T-helper 17 cell (primary cell): Measurements from ENCODE around the gene RNF150. TPM values are rescaled to one million over a fixed set of nuclear protein-coding genes. Genes with fewer than 3 reads are reported as not detected.

ENCODE experiments used
- ATAC-seq: fragments of 150-1000 bp; cut with Tn5 transposase; 2 replicates; pipeline ENCODE4 v1.10.0; 2021; ENCODE audit warnings: mild to moderate bottlenecking, moderate library complexity
- DNase-seq, 3 donors: peaks; one replicate each; pipeline versions ENCODE4 v3.0.0 to v3.0.0-alpha.2; 2020 to 2021
- H3K9me3 ChIP-seq: one replicate; pipeline ENCODE4 v1.7.0; 2013; ENCODE audit warnings: low read length, mild to moderate bottlenecking; ENCODE audit not compliant: control insufficient read depth, poor library complexity, severe bottlenecking
- H3K27ac Mint-ChIP-seq: one replicate; pipeline ENCODE4 v1.8.0; 2022; ENCODE audit warnings: mild to moderate bottlenecking, moderate library complexity, mixed read lengths
- H3K27me3 Mint-ChIP-seq: one replicate; pipeline ENCODE4 v1.8.0; 2022; ENCODE audit warnings: mixed read lengths
- H3K36me3 Mint-ChIP-seq: one replicate; pipeline ENCODE4 v1.8.0; 2022; ENCODE audit warnings: low read depth, mixed read lengths
- H3K4me1 Mint-ChIP-seq: one replicate; pipeline ENCODE4 v1.8.0; 2022; ENCODE audit warnings: mild to moderate bottlenecking, mixed read lengths
- H3K4me3 Mint-ChIP-seq: one replicate; pipeline ENCODE4 v1.8.0; 2022; ENCODE audit warnings: mild to moderate bottlenecking, moderate library complexity, mixed read lengths
- total RNA-seq, 4 donors: library from RNA in 2 of 4; stranded (reverse) in 2 of 4; gene quantifications; one replicate each; pipeline ENCODE4 v1.2.3 and lab custom pipeline; 2022 to 2026

The RNF150 gene
- total RNA-seq, 2 donors from 2014 or later, result not detected

- DNase-seq (no peak), ATAC-seq (no peak)
- no peak overlapping the region for H3K4me3 Mint-ChIP-seq
- no peaks in the 10 kb centered on the region for H3K9me3 ChIP-seq
- H3K27ac Mint-ChIP-seq, result no peak overlapping the region
- no peaks in the 10 kb centered on the region for H3K36me3 Mint-ChIP-seq
- no peaks in the 10 kb centered on the region for H3K27me3 Mint-ChIP-seq
- H3K4me1 Mint-ChIP-seq, result no peaks in the 10 kb centered on the region
These were observed 136.5 kb downstream of the RNF150 start for GRCh38 chr4:140996766-140997165.

- H3K36me3 Mint-ChIP-seq, result no peaks in the 10 kb centered on the region
- no peaks in the 10 kb centered on the region for H3K9me3 ChIP-seq
- no peak overlapping the region for H3K4me3 Mint-ChIP-seq
- no peak for ATAC-seq
- no peak for DNase-seq
- H3K27ac Mint-ChIP-seq, result no peak overlapping the region
- H3K4me1 Mint-ChIP-seq, result no peaks in the 10 kb centered on the region
- no peaks in the 10 kb centered on the region for H3K27me3 Mint-ChIP-seq
These were observed 138.2 kb downstream of the RNF150 start for GRCh38 chr4:140995058-140995457.

GRCh38 chr4:140994015-140994414, 139.3 kb downstream of the RNF150 start:
- H3K4me1 Mint-ChIP-seq, result no peaks in the 10 kb centered on the region
- no peak overlapping the region for H3K4me3 Mint-ChIP-seq
- H3K9me3 ChIP-seq, result no peaks in the 10 kb centered on the region
- ATAC-seq (no peak), DNase-seq (no peak)
- no peaks in the 10 kb centered on the region for H3K36me3 Mint-ChIP-seq
- H3K27ac Mint-ChIP-seq, result no peak overlapping the region
- H3K27me3 Mint-ChIP-seq, result no peaks in the 10 kb centered on the region

GRCh38 chr4:140993370-140993769, 139.9 kb downstream of the RNF150 start:
- Mint-ChIP-seq H3K4me3 (no peak overlapping the region), H3K4me1 (no peaks in the 10 kb centered on the region), H3K27ac (no peak overlapping the region), H3K27me3 (no peaks in the 10 kb centered on the region), H3K36me3 (no peaks in the 10 kb centered on the region)
- DNase-seq (no peak), ATAC-seq (no peak)
- no peaks in the 10 kb centered on the region for H3K9me3 ChIP-seq

- H3K9me3 ChIP-seq, result no peaks in the 10 kb centered on the region
- Mint-ChIP-seq H3K27me3 (no peaks in the 10 kb centered on the region), H3K4me3 (no peak overlapping the region), H3K36me3 (no peaks in the 10 kb centered on the region), H3K27ac (no peak overlapping the region), H3K4me1 (no peaks in the 10 kb centered on the region)
- DNase-seq, result no peak
- no peak for ATAC-seq
These were observed 143.3 kb downstream of the RNF150 start for GRCh38 chr4:140989944-140990343.

GRCh38 chr4:140986045-140986444, 147.2 kb downstream of the RNF150 start:
- ATAC-seq (no peak), DNase-seq (no peak)

GRCh38 chr4:140982613-140983340, 150.5 kb downstream of the RNF150 start:
- no peak for DNase-seq
- no peaks in the 10 kb centered on the region for H3K9me3 ChIP-seq
- H3K36me3 Mint-ChIP-seq, result no peaks in the 10 kb centered on the region
- no peaks in the 10 kb centered on the region for H3K27me3 Mint-ChIP-seq
- no peak overlapping the region for H3K4me3 Mint-ChIP-seq
- H3K4me1 Mint-ChIP-seq, result no peaks in the 10 kb centered on the region
- no peak overlapping the region for H3K27ac Mint-ChIP-seq
- no peak for ATAC-seq

More at GRCh38 chr4:140986045-140986444, 147.2 kb downstream of the RNF150 start:
- no peaks in the 10 kb centered on the region for H3K9me3 ChIP-seq
- Mint-ChIP-seq H3K4me3 (no peak overlapping the region), H3K27ac (no peak overlapping the region), H3K36me3 (no peaks in the 10 kb centered on the region), H3K4me1 (no peaks in the 10 kb centered on the region), H3K27me3 (no peaks in the 10 kb centered on the region)

GRCh38 chr4:140980426-140981200, 152.7 kb downstream of the RNF150 start:
- Mint-ChIP-seq H3K27me3 (no peaks in the 10 kb centered on the region), H3K4me3 (no peak overlapping the region), H3K27ac (no peak overlapping the region), H3K36me3 (no peaks in the 10 kb centered on the region), H3K4me1 (no peaks in the 10 kb centered on the region)
- no peaks in the 10 kb centered on the region for H3K9me3 ChIP-seq
- DNase-seq (no peak), ATAC-seq (no peak)

- H3K9me3 ChIP-seq, result no peaks in the 10 kb centered on the region
- DNase-seq (no peak), ATAC-seq (no peak)
- no peak overlapping the region for H3K27ac Mint-ChIP-seq
- no peak overlapping the region for H3K4me3 Mint-ChIP-seq
- H3K27me3 Mint-ChIP-seq, result no peaks in the 10 kb centered on the region
- no peaks in the 10 kb centered on the region for H3K36me3 Mint-ChIP-seq
- no peaks in the 10 kb centered on the region for H3K4me1 Mint-ChIP-seq
These were observed 156.5 kb downstream of the RNF150 start for GRCh38 chr4:140976768-140977167.

GRCh38 chr4:140971077-140971792, 162.0 kb downstream of the RNF150 start:
- Mint-ChIP-seq H3K27ac (no peak overlapping the region), H3K36me3 (no peaks in the 10 kb centered on the region), H3K4me3 (no peak overlapping the region), H3K27me3 (no peaks in the 10 kb centered on the region), H3K4me1 (no peaks in the 10 kb centered on the region)
- no peaks in the 10 kb centered on the region for H3K9me3 ChIP-seq
- DNase-seq (no peak), ATAC-seq (no peak)

- H3K4me1 Mint-ChIP-seq, result no peaks in the 10 kb centered on the region
- H3K9me3 ChIP-seq, result no peaks in the 10 kb centered on the region
- no peaks in the 10 kb centered on the region for H3K36me3 Mint-ChIP-seq
- H3K4me3 Mint-ChIP-seq, result no peak overlapping the region
- DNase-seq (no peak), ATAC-seq (no peak)
- no peak overlapping the region for H3K27ac Mint-ChIP-seq
- no peaks in the 10 kb centered on the region for H3K27me3 Mint-ChIP-seq
These were observed 164.0 kb downstream of the RNF150 start for GRCh38 chr4:140969296-140969695.

GRCh38 chr4:140968371-140968770, 164.9 kb downstream of the RNF150 start:
- no peak for DNase-seq
- no peaks in the 10 kb centered on the region for H3K9me3 ChIP-seq
- Mint-ChIP-seq H3K27ac (no peak overlapping the region), H3K36me3 (no peaks in the 10 kb centered on the region), H3K4me3 (no peak overlapping the region), H3K27me3 (no peaks in the 10 kb centered on the region), H3K4me1 (no peaks in the 10 kb centered on the region)
- ATAC-seq, result no peak

- no peaks in the 10 kb centered on the region for H3K9me3 ChIP-seq
- DNase-seq, result no peak
- ATAC-seq, result no peak
- no peaks in the 10 kb centered on the region for H3K4me1 Mint-ChIP-seq
- H3K36me3 Mint-ChIP-seq, result no peaks in the 10 kb centered on the region
- H3K4me3 Mint-ChIP-seq, result no peak overlapping the region
- H3K27ac Mint-ChIP-seq, result no peak overlapping the region
- peaks cover 5% of the 10 kb centered on the region for H3K27me3 Mint-ChIP-seq
These were observed 169.4 kb downstream of the RNF150 start for GRCh38 chr4:140963883-140964282.
